ENCODE data around the gene BCS1L. TPM values are rescaled to one million over a fixed set of nuclear protein-coding genes. Genes with fewer than 3 reads are reported as not detected.

The BCS1L gene
- total and polyA plus RNA-seq, 2 of the 8 experiments (the other 6 are each of a cell fraction or from before 2014, with no cell fraction given) = 23.7 to 37.1 TPM

GRCh38 chr2:218615868-218616315 lies 43.6 kb upstream of the BCS1L start (continued):
- TF ChIP-seq CHD7 (IDR thresholded peaks at IDR 0.05; ENCODE audit: insufficient replicate concordance, low read length) (no peak), TBP (IDR thresholded peaks at IDR 0.05; ENCODE audit: low read depth, low read length) (no peak), RBBP5 (IDR thresholded peaks at IDR 0.05; ENCODE audit: borderline replicate concordance, low read depth, low read length) (no peak), CTBP2 (IDR thresholded peaks at IDR 0.05; ENCODE audit: borderline replicate concordance, insufficient read depth, insufficient read length, low read length) (no peak), HDAC2 (IDR thresholded peaks at IDR 0.05; ENCODE audit: borderline replicate concordance in 1 of 2, low read depth in 2 of 2, low read length in 2 of 2) (no peak), EZH2 (IDR thresholded peaks at IDR 0.05; ENCODE audit: low read depth, low read length, severe bottlenecking) (no peak), EGR1 (IDR thresholded peaks at IDR 0.05; ENCODE audit: borderline replicate concordance, low read depth, low read length) (no peak), EP300 (IDR thresholded peaks at IDR 0.05; ENCODE audit: borderline replicate concordance in 1 of 2, low read depth in 2 of 2, low read length in 2 of 2) (no peak), CHD2 (IDR thresholded peaks at IDR 0.05; ENCODE audit: low read length) (no peak), POU5F1 (IDR thresholded peaks at IDR 0.05; ENCODE audit: low read depth, low read length) (no peak)
